Tongue (tissue), 2 donors: ENCODE results near the gene TRRAP. TPM values are rescaled to one million over a fixed set of nuclear protein-coding genes. Genes with fewer than 3 reads are reported as not detected.
A peak's percentile ranks its signal among the peaks of the same experiment; 100 is the strongest.
"Not testable (repeated sequence)": the region's sequence is repeated elsewhere in the genome, so short reads cannot be mapped to it uniquely, and the experiment has no call there.

ENCODE experiments used
- DNase-seq: peaks from one replicate; pipeline ENCODE4 v3.0.0-alpha.2; 2015
- total RNA-seq: library from RNA; depleted of rRNA; stranded (reverse); fragments of >200 nt; gene quantifications from one replicate; pipeline ENCODE4 v1.2.3, GENCODE V29; 2014

Gene TRRAP
- total RNA-seq, 1 donor from 2014 or later: 34.6 TPM

DNA sequence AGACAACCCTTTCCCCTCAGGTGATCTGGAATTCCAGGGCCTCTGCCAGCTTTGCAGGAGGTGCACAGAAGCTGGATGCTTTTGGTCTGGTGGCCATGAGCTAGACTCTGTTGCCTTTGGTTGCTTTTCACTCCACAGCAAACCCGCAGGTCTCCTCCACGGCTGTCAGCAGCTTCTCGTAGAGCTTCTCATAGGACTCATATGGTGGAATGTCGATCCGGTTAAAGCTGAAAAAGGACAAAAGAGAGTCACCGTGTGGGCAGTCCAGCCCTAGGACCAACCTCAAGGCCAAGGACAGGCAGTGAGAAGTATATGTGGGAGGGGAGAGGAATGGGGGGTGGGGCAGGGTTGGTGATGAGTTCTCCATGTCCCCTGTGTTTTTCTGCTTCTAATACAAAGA, 152.1 kb downstream of the TRRAP start:
- DNase-seq: no peak

DNA sequence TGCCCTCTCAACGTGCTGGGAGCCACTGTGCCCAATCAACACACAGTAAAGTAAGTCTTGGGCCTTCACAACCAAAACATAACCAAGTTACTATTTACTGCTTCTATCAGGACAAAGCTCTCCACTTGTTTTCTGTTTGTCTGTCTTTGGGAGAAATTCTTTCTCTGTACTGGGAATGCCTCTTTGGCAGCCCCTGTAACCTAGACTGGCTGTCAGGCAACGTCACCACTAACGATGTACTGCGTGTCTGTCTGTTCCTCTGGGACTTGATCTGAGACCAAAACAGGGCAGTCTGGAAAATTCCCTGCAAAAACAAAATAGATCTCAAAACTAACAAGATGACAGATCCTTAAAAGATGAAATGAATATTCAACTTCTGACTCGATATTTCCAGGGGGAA, 152.6 kb downstream of the TRRAP start:
- DNase-seq: no peak

- no peak for DNase-seq
Observed at GRCh38 chr7:99031496-99031895, 153.2 kb downstream of the TRRAP start.

GRCh38 chr7:99032928-99033327, 154.6 kb downstream of the TRRAP start:
- DNase-seq: no peak

DNA sequence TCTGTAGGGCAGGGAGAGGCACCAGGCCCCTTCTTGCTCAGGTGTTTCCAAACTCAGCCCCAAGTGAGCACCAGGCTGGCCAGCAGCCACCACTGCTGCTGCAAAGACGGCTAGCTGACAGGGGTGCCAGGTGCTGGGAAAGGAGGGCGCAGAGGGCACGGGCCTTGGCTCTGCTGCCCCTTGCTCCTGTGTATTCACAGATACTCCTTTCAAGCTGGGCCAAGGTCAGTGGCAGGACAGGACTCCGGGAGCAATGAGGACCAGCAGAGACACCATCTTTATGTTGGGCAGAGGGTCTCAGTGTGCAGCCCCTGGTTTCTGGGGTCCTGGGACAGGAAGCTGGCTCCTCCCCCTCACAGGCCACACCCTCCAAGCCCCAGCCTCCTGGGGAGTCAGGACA, 155.4 kb downstream of the TRRAP start:
- no peak for DNase-seq

GRCh38 chr7:99034932-99035722, 156.8 kb downstream of the TRRAP start:
- no peak for DNase-seq

GRCh38 chr7:99035723-99036545, 157.6 kb downstream of the TRRAP start:
- no peak for DNase-seq

- DNase-seq: no peak
Observed at GRCh38 chr7:99036546-99037111, 158.3 kb downstream of the TRRAP start.

- no peak for DNase-seq
Observed at GRCh38 chr7:99037327-99037940, 159.1 kb downstream of the TRRAP start.

- no peak for DNase-seq
Observed at GRCh38 chr7:99038086-99038855, 159.9 kb downstream of the TRRAP start.

DNA sequence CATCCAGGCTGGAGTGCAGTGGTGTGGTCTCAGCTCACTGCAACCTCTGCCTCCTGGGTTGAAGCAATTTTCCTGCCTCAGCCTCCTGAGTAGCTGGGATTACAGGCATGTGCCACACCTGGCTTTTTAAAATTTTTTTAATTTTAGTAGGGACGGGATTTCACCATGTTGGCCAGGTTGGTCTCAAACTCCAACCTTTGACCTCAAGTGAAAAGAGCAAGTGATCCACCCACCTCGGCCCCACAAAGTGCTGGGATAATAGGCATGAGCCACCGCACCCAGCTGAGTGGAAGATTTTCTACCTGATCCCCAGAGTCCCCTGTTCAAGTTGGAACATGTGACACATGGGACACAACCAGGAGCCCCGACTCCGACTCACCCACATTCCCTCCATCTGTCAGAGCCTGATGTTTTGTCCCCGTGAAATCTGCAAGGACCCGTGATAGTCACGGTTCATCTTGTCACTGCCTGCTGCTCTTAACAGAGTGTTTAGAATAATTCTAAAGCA, 161.1 kb downstream of the TRRAP start:
- no peak for DNase-seq

- peak; percentile 96 for DNase-seq
Observed at GRCh38 chr7:99040104-99040958, 162.0 kb downstream of the TRRAP start.

DNA sequence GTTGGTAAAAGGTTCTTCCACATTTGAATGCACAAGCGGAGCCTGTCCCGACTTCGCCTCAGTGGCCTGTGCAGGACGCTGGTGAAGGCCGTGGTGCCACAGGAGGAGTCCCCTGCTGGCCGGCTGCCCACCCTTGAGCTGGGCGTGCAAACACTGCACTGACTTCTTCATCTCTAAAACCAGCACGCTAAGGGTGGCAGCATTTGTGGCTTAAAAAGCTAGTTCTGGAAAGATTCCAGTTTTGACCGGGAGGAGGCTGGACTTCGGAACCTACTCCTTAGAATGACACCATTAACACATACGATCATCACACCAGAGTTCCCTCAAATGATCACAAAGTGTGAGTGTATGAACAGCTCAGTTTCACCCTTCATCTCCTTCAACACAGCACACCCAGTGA, 163.2 kb downstream of the TRRAP start:
- no peak for DNase-seq

DNA sequence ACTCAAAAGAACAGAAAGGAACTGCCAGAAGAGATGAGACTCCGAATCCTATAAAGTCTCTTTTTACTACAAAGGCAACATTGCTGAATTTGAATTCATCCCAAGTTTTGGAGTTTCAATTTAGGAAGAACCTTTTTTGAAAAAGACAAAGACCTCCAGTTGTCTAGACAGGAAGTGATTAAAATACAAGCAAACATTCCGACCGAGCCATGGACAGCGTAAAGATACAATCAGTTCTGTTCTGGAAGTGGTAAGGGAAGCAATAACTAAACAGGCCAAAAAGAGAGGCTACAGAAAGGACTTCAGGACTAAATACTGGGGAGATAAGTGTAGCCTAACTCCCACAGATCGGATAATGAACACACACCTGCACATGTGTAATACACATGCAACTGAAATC, 164.6 kb downstream of the TRRAP start:
- DNase-seq: no peak

GRCh38 chr7:99044858-99045257, 166.5 kb downstream of the TRRAP start:
- not testable (repeated sequence) for DNase-seq

DNA sequence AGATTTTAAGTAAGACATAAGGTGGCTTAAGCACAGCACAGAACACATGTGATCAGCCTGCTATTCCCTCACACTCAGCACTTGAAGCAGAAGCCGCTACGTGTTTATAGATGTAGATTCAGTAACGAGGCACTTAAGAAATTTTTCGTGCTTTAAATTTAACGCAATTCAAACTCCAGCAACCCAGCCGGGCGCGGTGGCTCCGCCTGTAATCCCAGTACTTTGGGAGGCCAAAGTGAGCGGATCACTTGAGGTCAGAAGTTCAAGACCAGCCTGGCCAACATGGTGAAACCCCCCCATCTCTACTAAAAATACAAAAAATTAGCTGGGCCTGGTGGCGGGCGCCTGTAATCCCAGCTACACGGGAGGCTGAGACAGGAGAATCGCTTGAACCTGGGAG, 167.9 kb downstream of the TRRAP start:
- not testable (repeated sequence) for DNase-seq

GRCh38 chr7:99046722-99047121, 168.4 kb downstream of the TRRAP start:
- no peak for DNase-seq

DNA sequence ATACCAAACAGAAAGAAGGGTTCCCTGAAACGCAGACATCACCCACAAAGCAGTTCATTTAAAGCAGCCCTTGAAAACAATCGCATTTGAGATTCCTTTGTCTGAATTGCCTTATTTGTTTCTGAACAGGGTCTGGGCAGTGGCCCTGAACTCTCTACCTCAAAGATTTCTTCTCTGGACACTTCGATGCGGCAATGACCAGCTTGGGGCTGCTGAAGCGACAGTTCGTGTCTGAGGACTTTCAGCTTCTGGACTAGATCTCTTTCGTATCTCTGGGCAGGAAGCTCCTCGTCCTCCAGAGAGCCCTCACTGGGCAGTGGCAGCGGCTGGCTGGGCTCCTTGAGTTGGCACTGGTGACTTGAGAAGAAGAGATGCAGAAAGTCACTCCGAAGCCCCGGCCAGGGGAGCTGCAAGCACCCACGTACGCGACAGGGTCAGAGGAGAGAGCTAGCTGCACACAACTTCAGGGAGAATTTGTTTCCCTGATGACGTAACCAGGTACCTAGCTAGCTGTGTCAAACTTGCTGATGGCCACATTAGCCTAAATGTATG, 169.3 kb downstream of the TRRAP start:
- DNase-seq: no peak

GRCh38 chr7:99050971-99051370, 172.6 kb downstream of the TRRAP start:
- DNase-seq: no peak

DNA sequence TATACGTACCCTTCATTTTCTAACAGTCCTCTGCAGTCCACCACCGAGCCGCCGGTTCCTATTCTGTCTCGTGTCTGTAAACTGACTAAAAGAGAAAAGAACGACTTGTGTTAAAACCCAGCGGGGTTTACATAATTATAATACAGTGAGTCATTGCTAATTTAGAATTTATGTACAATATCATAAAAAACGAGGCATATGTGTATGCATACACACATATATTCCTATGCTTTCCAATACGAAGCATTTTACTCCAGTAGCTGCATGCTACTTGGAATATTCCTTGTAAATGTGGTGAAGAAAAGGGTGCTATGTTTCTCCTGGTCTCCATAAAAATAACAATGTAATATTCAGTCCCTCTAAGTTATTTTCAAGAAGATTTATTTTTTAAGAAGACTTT, 176.4 kb downstream of the TRRAP start:
- DNase-seq: no peak
